H1 (cell line): ENCODE data around the gene FRS2. TPM values are rescaled to one million over a fixed set of nuclear protein-coding genes. Genes with fewer than 3 reads are reported as not detected.

Experiments
- CHD2 ChIP-seq: IDR thresholded peaks from 2 replicates; pipeline ENCODE4 v1.6.1; 2012; ENCODE audit warnings: low read length, improper control_type of control experiment
- polyA plus RNA-seq, 7 experiments: library from polyadenylated mRNA; depleted of rRNA in 3 of 7; stranded (reverse) in 5 of 7; unstranded in 2 of 7; fragments of >200 nt in 5 of 7; fragments of 200-250 nt in 2 of 7; gene quantifications; 1 replicate in 5 of 7; 2 replicates in 1 of 7; 4 replicates in 1 of 7; pipeline versions ENCODE4 v1.2.1 to v1.2.3, GENCODE V29; 2011 to 2013; ENCODE audit warnings: missing spikeins in 2 of 7, mixed read lengths in 2 of 7
- total RNA-seq: library from RNA; stranded (reverse); fragmentation: NEBNext Ultra II Directional; extraction: Animal tissue kit (Norgen Biotek cat#: 25700); gene quantifications from 2 replicates; pipeline ENCODE4 v1.2.1, GENCODE V29; 2021

FRS2 gene
- total and polyA plus RNA-seq, 2 of the 8 experiments (the other 6 are each of a cell fraction or from before 2014, with no cell fraction given): 10.3 to 35.8 TPM

- TF ChIP-seq CHD2: no peak
- TF ChIP-seq, all 59 proteins: peak for 0
Observed at GRCh38 chr12:69467366-69467765, 2.8 kb upstream of the FRS2 start (continued).
